H9 (cell line): ENCODE data around the gene ITPRID2. TPM values are rescaled to one million over a fixed set of nuclear protein-coding genes. Genes with fewer than 3 reads are reported as not detected.

Experiments used
- DNase-seq: peaks from one replicate; pipeline ENCODE4 v3.0.0-alpha.2; 2017
- H2AFZ ChIP-seq: one replicate; pipeline ENCODE4 v1.6.1; 2013; ENCODE audit warnings: mild to moderate bottlenecking, low read length, control low read depth, moderate library complexity
- H2AK5ac ChIP-seq: 2 replicates; pipeline ENCODE4 v1.6.1; 2013; ENCODE audit warnings: low read length, control low read depth, mixed read lengths; ENCODE audit not compliant: insufficient read length
- H2BK120ac ChIP-seq: one replicate; pipeline ENCODE4 v1.6.1; 2013; ENCODE audit warnings: low read depth, mild to moderate bottlenecking, low read length, control low read depth, inconsistent platforms; ENCODE audit not compliant: poor library complexity, severe bottlenecking
- H2BK12ac ChIP-seq: 2 replicates; pipeline ENCODE4 v1.6.1; 2013; ENCODE audit warnings: low read length, control low read depth, mixed read lengths, low read depth; ENCODE audit not compliant: insufficient read length
- H2BK15ac ChIP-seq: 2 replicates; pipeline ENCODE4 v1.6.1; 2013; ENCODE audit warnings: low read depth, low read length, control low read depth
- H2BK20ac ChIP-seq: one replicate; pipeline ENCODE4 v1.6.1; 2013; ENCODE audit warnings: low read depth, mild to moderate bottlenecking, low read length, control low read depth, inconsistent platforms; ENCODE audit not compliant: poor library complexity, severe bottlenecking
- H2BK5ac ChIP-seq: 2 replicates; pipeline ENCODE4 v1.6.1; 2013; ENCODE audit warnings: low read length, control low read depth, mixed read lengths; ENCODE audit not compliant: insufficient read length
- H3K14ac ChIP-seq: 2 replicates; pipeline ENCODE4 v1.6.1; 2013; ENCODE audit warnings: low read length, control low read depth; ENCODE audit not compliant: insufficient read depth
- H3K18ac ChIP-seq: 2 replicates; pipeline ENCODE4 v1.6.1; 2013; ENCODE audit warnings: low read depth, mild to moderate bottlenecking, mixed read lengths, low read length, control low read depth; ENCODE audit not compliant: insufficient read length
- H3K23ac ChIP-seq: 2 replicates; pipeline ENCODE4 v1.6.1; 2013; ENCODE audit warnings: low read length, control low read depth, mixed read lengths, low read depth; ENCODE audit not compliant: insufficient read length
- H3K23me2 ChIP-seq: 2 replicates; pipeline ENCODE4 v1.6.1; 2013; ENCODE audit warnings: low read depth, mild to moderate bottlenecking, mixed read lengths, low read length, control low read depth; ENCODE audit not compliant: insufficient read length, poor library complexity, severe bottlenecking
- H3K27ac ChIP-seq: 2 replicates; pipeline ENCODE4 v1.5.1; 2013; ENCODE audit warnings: low read length, control low read depth, mixed read lengths, low read depth; ENCODE audit not compliant: insufficient read length
- H3K27me3 ChIP-seq: 2 replicates; pipeline ENCODE4 v1.6.1; 2013; ENCODE audit warnings: low read length, control low read depth, inconsistent platforms; ENCODE audit not compliant: insufficient read depth
- H3K4ac ChIP-seq: 2 replicates; pipeline ENCODE4 v1.6.1; 2013; ENCODE audit warnings: low read depth, mild to moderate bottlenecking, control low read depth, inconsistent platforms, low read length, moderate library complexity
- H3K4me1 ChIP-seq: 2 replicates; pipeline ENCODE4 v1.6.1; 2013; ENCODE audit warnings: low read length, control low read depth, inconsistent platforms; ENCODE audit not compliant: insufficient read depth
- H3K4me2 ChIP-seq: 2 replicates; pipeline ENCODE4 v1.6.1; 2013; ENCODE audit warnings: low read length, control low read depth, mixed read lengths; ENCODE audit not compliant: insufficient read length, insufficient read depth
- H3K56ac ChIP-seq: 2 replicates; pipeline ENCODE4 v1.6.1; 2013; ENCODE audit warnings: low read depth, mild to moderate bottlenecking, mixed read lengths, low read length, control low read depth; ENCODE audit not compliant: insufficient read length
- H3K79me1 ChIP-seq: 2 replicates; pipeline ENCODE4 v1.6.1; 2013; ENCODE audit warnings: low read depth, mild to moderate bottlenecking, moderate library complexity, low read length, control low read depth, inconsistent platforms; ENCODE audit not compliant: insufficient read depth, poor library complexity, severe bottlenecking
- H3K79me2 ChIP-seq: 2 replicates; pipeline ENCODE4 v1.6.1; 2013; ENCODE audit warnings: low read length, control low read depth, inconsistent platforms; ENCODE audit not compliant: insufficient read depth
- H3K9ac ChIP-seq: 2 replicates; pipeline ENCODE4 v1.6.1; 2013; ENCODE audit warnings: low read length, control low read depth, mixed read lengths; ENCODE audit not compliant: insufficient read length; ENCODE audit errors: extremely low read depth
- H3K9me3 ChIP-seq: one replicate; pipeline ENCODE4 v1.6.1; 2013; ENCODE audit warnings: low read depth, low read length, inconsistent platforms; ENCODE audit not compliant: control insufficient read depth
- H3T11ph ChIP-seq: one replicate; pipeline ENCODE4 v1.6.1; 2013; ENCODE audit warnings: mild to moderate bottlenecking, low read length, control low read depth, inconsistent platforms
- H4K20me1 ChIP-seq: one replicate; pipeline ENCODE4 v1.6.1; 2013; ENCODE audit not compliant: control insufficient read depth, insufficient read length, insufficient read depth
- H4K5ac ChIP-seq: 2 replicates; pipeline ENCODE4 v1.6.1; 2013; ENCODE audit warnings: low read depth, mild to moderate bottlenecking, mixed read lengths, low read length, control low read depth; ENCODE audit not compliant: insufficient read length
- H4K8ac ChIP-seq: replicated peaks from 2 replicates; pipeline ENCODE4 v1.6.1; 2013; ENCODE audit warnings: low read length, control low read depth, mixed read lengths, low read depth; ENCODE audit not compliant: insufficient read length
- H4K91ac ChIP-seq: 2 replicates; pipeline ENCODE4 v1.6.1; 2013; ENCODE audit warnings: low read depth, mild to moderate bottlenecking, moderate library complexity, mixed read lengths, low read length, control low read depth; ENCODE audit not compliant: insufficient read length
- H3K27ac Mint-ChIP-seq, 3 experiments: 2 replicates in 2 of 3; 3 replicates in 1 of 3; pipeline ENCODE4 v1.8.0; 2020 to 2021; ENCODE audit warnings: mixed read lengths in 3 of 3, mild to moderate bottlenecking in 1 of 3, moderate library complexity in 1 of 3
- H3K27me3 Mint-ChIP-seq: 2 replicates; pipeline ENCODE4 v1.8.0; 2021; ENCODE audit warnings: low read depth, mild to moderate bottlenecking, moderate library complexity, mixed read lengths
- H3K36me3 Mint-ChIP-seq, 3 experiments: 2 replicates in 2 of 3; 3 replicates in 1 of 3; pipeline ENCODE4 v1.8.0; 2020 to 2021; ENCODE audit warnings: low read depth in 3 of 3, mixed read lengths in 3 of 3; ENCODE audit not compliant: insufficient read depth in 1 of 3
- H3K4me1 Mint-ChIP-seq, 2 experiments: 2 replicates each; pipeline ENCODE4 v1.8.0; 2020; ENCODE audit warnings: mixed read lengths in 2 of 2
- H3K4me3 Mint-ChIP-seq, 2 experiments: 2 replicates in 1 of 2; 3 replicates in 1 of 2; pipeline ENCODE4 v1.8.0; 2020 to 2021; ENCODE audit warnings: mild to moderate bottlenecking in 2 of 2, mixed read lengths in 2 of 2, moderate library complexity in 1 of 2
- H3K9me3 Mint-ChIP-seq, 2 experiments: 2 replicates in 1 of 2; 3 replicates in 1 of 2; pipeline ENCODE4 v1.8.0; 2020; ENCODE audit warnings: mild to moderate bottlenecking in 2 of 2, mixed read lengths in 2 of 2, moderate library complexity in 1 of 2
- CTCF ChIP-seq: fragments of 200-600 bp; sonication (generic); conservative IDR thresholded peaks from 3 replicates; pipeline ENCODE4 v1.8.0; 2021; ENCODE audit warnings: antibody characterized with exemption, mild to moderate bottlenecking
- WGBS: extraction: QIAGEN DNeasy Blood & Tissue Kit; methylation state at CpG from one replicate; pipeline ENCODE4 v1.1.7; 2013; ENCODE audit warnings: missing lambda C conversion rate, low lambda C conversion rate, mixed read lengths; ENCODE audit not compliant: insufficient read length; ENCODE audit errors: extremely low coverage; 5-methylcytosine and 5-hydroxymethylcytosine counted together
- total RNA-seq: library from RNA; stranded (reverse); gene quantifications from 2 replicates; pipeline ENCODE4 v1.2.1, GENCODE V29; 2021

Gene ITPRID2
- total RNA-seq, 1 experiment from 2014 or later: 12.0 TPM

GRCh38 chr2:181858600-181858999 is 32.9 kb upstream of the ITPRID2 start:
- no peaks in the 10 kb centered on the region for H4K20me1 ChIP-seq
- no peaks in the 10 kb centered on the region for H3K9me3 ChIP-seq
- no peak for TF ChIP-seq CTCF
- H2BK120ac ChIP-seq: no peak overlapping the region
- H3K9ac ChIP-seq: no peak overlapping the region
- H2AK5ac ChIP-seq: no peak overlapping the region
- H3K27me3 ChIP-seq: no peaks in the 10 kb centered on the region
- no CpG with 5 or more reads among the region's 2 CpGs for WGBS
- H3K4ac ChIP-seq: no peak overlapping the region
- no peak overlapping the region for H2AFZ ChIP-seq
- H3T11ph ChIP-seq: no peak overlapping the region
- no peak overlapping the region for H2BK12ac ChIP-seq
- H3K56ac ChIP-seq: no peak overlapping the region
- H3K27ac ChIP-seq: no peak overlapping the region
- H3K23me2 ChIP-seq: no peaks in the 10 kb centered on the region
- no peak overlapping the region for H4K91ac ChIP-seq
- H4K8ac ChIP-seq: no peak overlapping the region
- no peak overlapping the region for H3K14ac ChIP-seq
- H3K4me3 Mint-ChIP-seq: no peak overlapping the region
- H2BK20ac ChIP-seq: no peak overlapping the region
- no peaks in the 10 kb centered on the region for H3K36me3 Mint-ChIP-seq
- H3K23ac ChIP-seq: no peak overlapping the region
- no peak overlapping the region for H2BK5ac ChIP-seq
- H3K18ac ChIP-seq: no peak overlapping the region
- no peaks in the 10 kb centered on the region for H3K4me1 ChIP-seq
- no peak overlapping the region for H4K5ac ChIP-seq
- no peak for DNase-seq
- no peak overlapping the region for H3K27ac Mint-ChIP-seq
- H3K4me1 Mint-ChIP-seq: peaks cover 4 to 5% of the 10 kb centered on the region in 2 experiments; a peak in 2 of 4 replicates
- H3K4me2 ChIP-seq: no peak overlapping the region
- no peak overlapping the region for H2BK15ac ChIP-seq
- H3K9me3 Mint-ChIP-seq: no peaks in the 10 kb centered on the region
- no peaks in the 10 kb centered on the region for H3K27me3 Mint-ChIP-seq
- H3K79me1 ChIP-seq: no peaks in the 10 kb centered on the region
- H3K79me2 ChIP-seq: no peaks in the 10 kb centered on the region
